Astrocyte (in vitro differentiated cells and primary cell): ENCODE measurements around the gene ACCSL. TPM values are rescaled to one million over a fixed set of nuclear protein-coding genes. Genes with fewer than 3 reads are reported as not detected.
A peak's percentile ranks its signal among the peaks of the same experiment; 100 is the strongest.

Experiments used
- DNase-seq: peaks from one replicate; pipeline ENCODE4 v3.0.0-alpha.2; 2010; ENCODE audit warnings: low read depth
- FAIRE-seq: peaks from 2 replicates; lab custom pipeline; 2011; peaks lifted over from hg19 to GRCh38; lab: Jason Lieb, UNC
- H2AFZ ChIP-seq: 2 replicates; pipeline ENCODE4 v1.6.0; 2012; ENCODE audit warnings: low read depth, low read length, inconsistent platforms
- H3K27ac ChIP-seq: 2 replicates; pipeline ENCODE4 v1.5.1; 2011; ENCODE audit warnings: low read depth, low read length, inconsistent platforms
- H3K27me3 ChIP-seq: 2 replicates; pipeline ENCODE4 v1.6.0; 2011; ENCODE audit warnings: low read length, inconsistent platforms; ENCODE audit not compliant: insufficient read depth
- H3K36me3 ChIP-seq: 2 replicates; pipeline ENCODE4 v1.5.1; 2011; ENCODE audit warnings: low read length, inconsistent platforms; ENCODE audit not compliant: insufficient read depth
- H3K4me1 ChIP-seq: 2 replicates; pipeline ENCODE4 v1.5.1; 2011; ENCODE audit warnings: low read length, inconsistent platforms; ENCODE audit not compliant: insufficient read depth
- H3K4me2 ChIP-seq: 2 replicates; pipeline ENCODE4 v1.6.0; 2012; ENCODE audit warnings: low read length, inconsistent platforms
- H3K4me3 ChIP-seq: 2 replicates; pipeline ENCODE4 v1.5.1; 2011; ENCODE audit warnings: low read depth, mild to moderate bottlenecking, low read length, inconsistent platforms; ENCODE audit not compliant: insufficient read depth
- H3K79me2 ChIP-seq: 2 replicates; pipeline ENCODE4 v1.6.0; 2012; ENCODE audit warnings: mild to moderate bottlenecking, low read length, inconsistent platforms; ENCODE audit not compliant: insufficient read depth
- H3K9ac ChIP-seq: 2 replicates; pipeline ENCODE4 v1.6.0; 2012; ENCODE audit warnings: mild to moderate bottlenecking, low read length, inconsistent platforms
- H3K9me3 ChIP-seq: 2 replicates; pipeline ENCODE4 v1.5.1; 2012; ENCODE audit warnings: low read depth, mild to moderate bottlenecking, low read length, inconsistent platforms; ENCODE audit not compliant: insufficient read depth
- H4K20me1 ChIP-seq: 2 replicates; pipeline ENCODE4 v1.6.0; 2012; ENCODE audit warnings: low read length, inconsistent platforms; ENCODE audit not compliant: insufficient read depth
- H3K27ac Mint-ChIP-seq: one replicate; pipeline ENCODE4 v1.8.0; 2021; ENCODE audit warnings: mild to moderate bottlenecking, mixed read lengths; ENCODE audit not compliant: unreplicated experiment
- H3K27me3 Mint-ChIP-seq: one replicate; pipeline ENCODE4 v1.8.0; 2021; ENCODE audit warnings: low read depth, mixed read lengths; ENCODE audit not compliant: unreplicated experiment
- H3K36me3 Mint-ChIP-seq: one replicate; pipeline ENCODE4 v1.8.0; 2021; ENCODE audit warnings: low read depth, mixed read lengths; ENCODE audit not compliant: unreplicated experiment
- H3K4me1 Mint-ChIP-seq: one replicate; pipeline ENCODE4 v1.8.0; 2021; ENCODE audit warnings: low read depth, mixed read lengths; ENCODE audit not compliant: unreplicated experiment
- H3K4me3 Mint-ChIP-seq: one replicate; pipeline ENCODE4 v1.8.0; 2021; ENCODE audit warnings: mild to moderate bottlenecking, moderate library complexity, mixed read lengths; ENCODE audit not compliant: unreplicated experiment
- H3K9me3 Mint-ChIP-seq: one replicate; pipeline ENCODE4 v1.8.0; 2021; ENCODE audit warnings: mild to moderate bottlenecking, mixed read lengths; ENCODE audit not compliant: unreplicated experiment
- CTCF ChIP-seq: IDR thresholded peaks from 2 replicates; pipeline ENCODE4 v1.5.1; 2011; ENCODE audit warnings: low read depth, mild to moderate bottlenecking, inconsistent platforms, low read length, moderate library complexity; ENCODE audit not compliant: insufficient read depth
- EZH2 ChIP-seq: IDR thresholded peaks from 2 replicates; pipeline ENCODE4 v1.6.1; 2012; ENCODE audit warnings: mild to moderate bottlenecking, low read length, inconsistent platforms; ENCODE audit not compliant: insufficient read depth
- total RNA-seq: library from RNA; stranded (reverse); gene quantifications from 2 replicates; pipeline ENCODE4 v1.2.1, GENCODE V29; 2021

ACCSL gene
- total RNA-seq, 1 donor from 2014 or later = not detected

- Histone ChIP-seq H3K36me3 (no peaks in the 10 kb centered on the region), H3K4me2 (peak overlapping the region; percentile 96), H3K27ac (no peak overlapping the region), H4K20me1 (no peaks in the 10 kb centered on the region), H3K27me3 (no peaks in the 10 kb centered on the region), H3K4me3 (no peak overlapping the region), H3K9me3 (no peaks in the 10 kb centered on the region), H3K9ac (peak overlapping the region; percentile 91), H3K4me1 (peaks cover 9% of the 10 kb centered on the region), H3K79me2 (no peaks in the 10 kb centered on the region), H2AFZ (no peak overlapping the region)
- peaks cover 2% of the 10 kb centered on the region for H3K9me3 Mint-ChIP-seq
- no peaks in the 10 kb centered on the region for H3K27me3 Mint-ChIP-seq
- peak overlapping the region; percentile 89 for H3K4me3 Mint-ChIP-seq
- no peak overlapping the region for H3K27ac Mint-ChIP-seq
- FAIRE-seq (no peak), DNase-seq (no peak)
- H3K4me1 Mint-ChIP-seq = peaks cover 11% of the 10 kb centered on the region
- peaks cover 19% of the 10 kb centered on the region for H3K36me3 Mint-ChIP-seq
- TF ChIP-seq EZH2 = no peak
- TF ChIP-seq CTCF = no peak
These were observed 19.5 kb downstream of the ACCSL start for GRCh38 chr11:44067266-44067665.

- H2AFZ ChIP-seq = no peak overlapping the region
- H3K4me2 ChIP-seq = no peak overlapping the region
- H3K9me3 ChIP-seq = no peaks in the 10 kb centered on the region
- no peak overlapping the region for H3K4me3 ChIP-seq
- no peaks in the 10 kb centered on the region for H3K79me2 ChIP-seq
- no peak overlapping the region for H3K27ac ChIP-seq
- no peaks in the 10 kb centered on the region for H3K27me3 Mint-ChIP-seq
- H3K36me3 Mint-ChIP-seq = peaks cover 19% of the 10 kb centered on the region
- no peaks in the 10 kb centered on the region for H3K36me3 ChIP-seq
- FAIRE-seq (no peak), DNase-seq (no peak)
- H3K27me3 ChIP-seq = no peaks in the 10 kb centered on the region
- H4K20me1 ChIP-seq = no peaks in the 10 kb centered on the region
- H3K9me3 Mint-ChIP-seq = peaks cover 2% of the 10 kb centered on the region
- no peak for TF ChIP-seq EZH2
- H3K4me3 Mint-ChIP-seq = no peak overlapping the region
- H3K4me1 Mint-ChIP-seq = peaks cover 11% of the 10 kb centered on the region
- peaks cover 9% of the 10 kb centered on the region for H3K4me1 ChIP-seq
- H3K9ac ChIP-seq = no peak overlapping the region
- H3K27ac Mint-ChIP-seq = no peak overlapping the region
These were observed 20.4 kb downstream of the ACCSL start for GRCh38 chr11:44068180-44068579.

- no peak overlapping the region for H3K4me3 Mint-ChIP-seq
- H3K4me1 ChIP-seq = no peaks in the 10 kb centered on the region
- no peak overlapping the region for H2AFZ ChIP-seq
- no peak for FAIRE-seq
- H3K9me3 Mint-ChIP-seq = peaks cover 2% of the 10 kb centered on the region
- no peak for DNase-seq
- no peak overlapping the region for H3K27ac ChIP-seq
- TF ChIP-seq EZH2 (no peak), CTCF (no peak)
- H3K9ac ChIP-seq = no peak overlapping the region
- H4K20me1 ChIP-seq = no peaks in the 10 kb centered on the region
- H3K4me1 Mint-ChIP-seq = peaks cover 9% of the 10 kb centered on the region
- no peaks in the 10 kb centered on the region for H3K9me3 ChIP-seq
- H3K4me2 ChIP-seq = no peak overlapping the region
- H3K4me3 ChIP-seq = no peak overlapping the region
- no peaks in the 10 kb centered on the region for H3K79me2 ChIP-seq
- no peaks in the 10 kb centered on the region for H3K36me3 ChIP-seq
- H3K36me3 Mint-ChIP-seq = peaks cover 28% of the 10 kb centered on the region
- no peak overlapping the region for H3K27ac Mint-ChIP-seq
- no peaks in the 10 kb centered on the region for H3K27me3 ChIP-seq
- H3K27me3 Mint-ChIP-seq = no peaks in the 10 kb centered on the region
These were observed 23.4 kb downstream of the ACCSL start for GRCh38 chr11:44071157-44071556.
